H9 (cell line): ENCODE results near the gene ACP3. TPM values are rescaled to one million over a fixed set of nuclear protein-coding genes. Genes with fewer than 3 reads are reported as not detected.

ENCODE experiments used
- DNase-seq: peaks from one replicate; pipeline ENCODE4 v3.0.0-alpha.2; 2017
- H2AFZ ChIP-seq: one replicate; pipeline ENCODE4 v1.6.1; 2013; ENCODE audit warnings: mild to moderate bottlenecking, low read length, control low read depth, moderate library complexity
- H2AK5ac ChIP-seq: 2 replicates; pipeline ENCODE4 v1.6.1; 2013; ENCODE audit warnings: low read length, control low read depth, mixed read lengths; ENCODE audit not compliant: insufficient read length
- H2BK120ac ChIP-seq: one replicate; pipeline ENCODE4 v1.6.1; 2013; ENCODE audit warnings: low read depth, mild to moderate bottlenecking, low read length, control low read depth, inconsistent platforms; ENCODE audit not compliant: poor library complexity, severe bottlenecking
- H2BK12ac ChIP-seq: 2 replicates; pipeline ENCODE4 v1.6.1; 2013; ENCODE audit warnings: low read length, control low read depth, mixed read lengths, low read depth; ENCODE audit not compliant: insufficient read length
- H2BK15ac ChIP-seq: 2 replicates; pipeline ENCODE4 v1.6.1; 2013; ENCODE audit warnings: low read depth, low read length, control low read depth
- H2BK20ac ChIP-seq: one replicate; pipeline ENCODE4 v1.6.1; 2013; ENCODE audit warnings: low read depth, mild to moderate bottlenecking, low read length, control low read depth, inconsistent platforms; ENCODE audit not compliant: poor library complexity, severe bottlenecking
- H2BK5ac ChIP-seq: 2 replicates; pipeline ENCODE4 v1.6.1; 2013; ENCODE audit warnings: low read length, control low read depth, mixed read lengths; ENCODE audit not compliant: insufficient read length
- H3K14ac ChIP-seq: 2 replicates; pipeline ENCODE4 v1.6.1; 2013; ENCODE audit warnings: low read length, control low read depth; ENCODE audit not compliant: insufficient read depth
- H3K18ac ChIP-seq: 2 replicates; pipeline ENCODE4 v1.6.1; 2013; ENCODE audit warnings: low read depth, mild to moderate bottlenecking, mixed read lengths, low read length, control low read depth; ENCODE audit not compliant: insufficient read length
- H3K23ac ChIP-seq: 2 replicates; pipeline ENCODE4 v1.6.1; 2013; ENCODE audit warnings: low read length, control low read depth, mixed read lengths, low read depth; ENCODE audit not compliant: insufficient read length
- H3K23me2 ChIP-seq: 2 replicates; pipeline ENCODE4 v1.6.1; 2013; ENCODE audit warnings: low read depth, mild to moderate bottlenecking, mixed read lengths, low read length, control low read depth; ENCODE audit not compliant: insufficient read length, poor library complexity, severe bottlenecking
- H3K27ac ChIP-seq: 2 replicates; pipeline ENCODE4 v1.5.1; 2013; ENCODE audit warnings: low read length, control low read depth, mixed read lengths, low read depth; ENCODE audit not compliant: insufficient read length
- H3K27me3 ChIP-seq: 2 replicates; pipeline ENCODE4 v1.6.1; 2013; ENCODE audit warnings: low read length, control low read depth, inconsistent platforms; ENCODE audit not compliant: insufficient read depth
- H3K4ac ChIP-seq: 2 replicates; pipeline ENCODE4 v1.6.1; 2013; ENCODE audit warnings: low read depth, mild to moderate bottlenecking, control low read depth, inconsistent platforms, low read length, moderate library complexity
- H3K4me1 ChIP-seq: 2 replicates; pipeline ENCODE4 v1.6.1; 2013; ENCODE audit warnings: low read length, control low read depth, inconsistent platforms; ENCODE audit not compliant: insufficient read depth
- H3K4me2 ChIP-seq: 2 replicates; pipeline ENCODE4 v1.6.1; 2013; ENCODE audit warnings: low read length, control low read depth, mixed read lengths; ENCODE audit not compliant: insufficient read length, insufficient read depth
- H3K56ac ChIP-seq: 2 replicates; pipeline ENCODE4 v1.6.1; 2013; ENCODE audit warnings: low read depth, mild to moderate bottlenecking, mixed read lengths, low read length, control low read depth; ENCODE audit not compliant: insufficient read length
- H3K79me1 ChIP-seq: 2 replicates; pipeline ENCODE4 v1.6.1; 2013; ENCODE audit warnings: low read depth, mild to moderate bottlenecking, moderate library complexity, low read length, control low read depth, inconsistent platforms; ENCODE audit not compliant: insufficient read depth, poor library complexity, severe bottlenecking
- H3K79me2 ChIP-seq: 2 replicates; pipeline ENCODE4 v1.6.1; 2013; ENCODE audit warnings: low read length, control low read depth, inconsistent platforms; ENCODE audit not compliant: insufficient read depth
- H3K9ac ChIP-seq: 2 replicates; pipeline ENCODE4 v1.6.1; 2013; ENCODE audit warnings: low read length, control low read depth, mixed read lengths; ENCODE audit not compliant: insufficient read length; ENCODE audit errors: extremely low read depth
- H3K9me3 ChIP-seq: one replicate; pipeline ENCODE4 v1.6.1; 2013; ENCODE audit warnings: low read depth, low read length, inconsistent platforms; ENCODE audit not compliant: control insufficient read depth
- H3T11ph ChIP-seq: one replicate; pipeline ENCODE4 v1.6.1; 2013; ENCODE audit warnings: mild to moderate bottlenecking, low read length, control low read depth, inconsistent platforms
- H4K20me1 ChIP-seq: one replicate; pipeline ENCODE4 v1.6.1; 2013; ENCODE audit not compliant: control insufficient read depth, insufficient read length, insufficient read depth
- H4K5ac ChIP-seq: 2 replicates; pipeline ENCODE4 v1.6.1; 2013; ENCODE audit warnings: low read depth, mild to moderate bottlenecking, mixed read lengths, low read length, control low read depth; ENCODE audit not compliant: insufficient read length
- H4K8ac ChIP-seq: replicated peaks from 2 replicates; pipeline ENCODE4 v1.6.1; 2013; ENCODE audit warnings: low read length, control low read depth, mixed read lengths, low read depth; ENCODE audit not compliant: insufficient read length
- H4K91ac ChIP-seq: 2 replicates; pipeline ENCODE4 v1.6.1; 2013; ENCODE audit warnings: low read depth, mild to moderate bottlenecking, moderate library complexity, mixed read lengths, low read length, control low read depth; ENCODE audit not compliant: insufficient read length
- H3K27ac Mint-ChIP-seq, 3 experiments: 2 replicates in 2 of 3; 3 replicates in 1 of 3; pipeline ENCODE4 v1.8.0; 2020 to 2021; ENCODE audit warnings: mixed read lengths in 3 of 3, mild to moderate bottlenecking in 1 of 3, moderate library complexity in 1 of 3
- H3K27me3 Mint-ChIP-seq: 2 replicates; pipeline ENCODE4 v1.8.0; 2021; ENCODE audit warnings: low read depth, mild to moderate bottlenecking, moderate library complexity, mixed read lengths
- H3K36me3 Mint-ChIP-seq, 3 experiments: 2 replicates in 2 of 3; 3 replicates in 1 of 3; pipeline ENCODE4 v1.8.0; 2020 to 2021; ENCODE audit warnings: low read depth in 3 of 3, mixed read lengths in 3 of 3; ENCODE audit not compliant: insufficient read depth in 1 of 3
- H3K4me1 Mint-ChIP-seq, 2 experiments: 2 replicates each; pipeline ENCODE4 v1.8.0; 2020; ENCODE audit warnings: mixed read lengths in 2 of 2
- H3K4me3 Mint-ChIP-seq, 2 experiments: 2 replicates in 1 of 2; 3 replicates in 1 of 2; pipeline ENCODE4 v1.8.0; 2020 to 2021; ENCODE audit warnings: mild to moderate bottlenecking in 2 of 2, mixed read lengths in 2 of 2, moderate library complexity in 1 of 2
- H3K9me3 Mint-ChIP-seq, 2 experiments: 2 replicates in 1 of 2; 3 replicates in 1 of 2; pipeline ENCODE4 v1.8.0; 2020; ENCODE audit warnings: mild to moderate bottlenecking in 2 of 2, mixed read lengths in 2 of 2, moderate library complexity in 1 of 2
- WGBS: extraction: QIAGEN DNeasy Blood & Tissue Kit; methylation state at CpG from one replicate; pipeline ENCODE4 v1.1.7; 2013; ENCODE audit warnings: missing lambda C conversion rate, low lambda C conversion rate, mixed read lengths; ENCODE audit not compliant: insufficient read length; ENCODE audit errors: extremely low coverage; 5-methylcytosine and 5-hydroxymethylcytosine counted together
- total RNA-seq: library from RNA; stranded (reverse); gene quantifications from 2 replicates; pipeline ENCODE4 v1.2.1, GENCODE V29; 2021
- TF ChIP-seq, protein P1 (sequence below): fragments of 200-600 bp; sonication (generic); conservative IDR thresholded peaks from 3 replicates; pipeline ENCODE4 v1.8.0; 2021; ENCODE audit warnings: antibody characterized with exemption, mild to moderate bottlenecking

Gene ACP3
- total RNA-seq, 1 experiment from 2014 or later, result 0.17 TPM

DNA sequence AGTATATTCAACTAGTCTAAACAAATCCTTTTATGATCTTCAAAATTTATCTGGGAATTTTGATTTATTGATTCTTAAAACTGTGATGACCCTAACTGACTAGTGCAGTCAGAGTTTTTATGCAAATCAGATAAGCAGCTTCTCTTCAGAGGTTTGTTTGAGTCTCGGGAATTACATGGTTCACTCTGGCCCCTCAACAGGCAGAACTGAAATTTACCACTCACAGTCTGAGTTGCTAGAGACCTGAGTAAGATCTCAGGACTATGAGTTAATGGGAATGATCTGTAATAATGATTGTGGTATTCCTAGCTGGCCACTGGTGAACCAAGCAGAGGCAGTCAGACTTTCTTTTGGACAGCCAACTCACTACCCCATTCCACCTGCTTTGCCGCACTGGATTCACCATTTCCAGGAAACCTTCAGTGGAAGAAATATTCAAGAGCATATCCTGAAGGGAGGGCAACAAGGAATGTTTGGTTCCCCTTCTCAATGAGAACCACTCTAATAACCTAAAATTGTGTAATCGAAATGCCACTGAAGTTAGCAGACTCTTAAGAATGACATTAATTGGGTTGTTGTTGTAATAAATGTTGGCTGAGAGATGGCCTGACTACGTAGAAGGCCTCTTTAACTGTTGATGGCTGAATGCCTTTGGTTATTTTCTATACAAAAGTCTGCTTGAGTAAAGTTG is 88.5 kb downstream of the ACP3 start:
- Histone ChIP-seq H3K9ac (no peak overlapping the region), H3K18ac (no peak overlapping the region), H3T11ph (no peak overlapping the region), H2BK5ac (no peak overlapping the region), H4K5ac (no peak overlapping the region), H3K27me3 (no peaks in the 10 kb centered on the region), H3K79me1 (no peaks in the 10 kb centered on the region), H3K9me3 (no peaks in the 10 kb centered on the region), H4K8ac (no peak overlapping the region), H3K14ac (no peak overlapping the region), H3K23me2 (no peaks in the 10 kb centered on the region), H2BK15ac (no peak overlapping the region), H4K20me1 (no peaks in the 10 kb centered on the region), H3K79me2 (no peaks in the 10 kb centered on the region), H3K27ac (no peak overlapping the region), H3K23ac (no peak overlapping the region), H3K4me2 (no peak overlapping the region), H2BK20ac (no peak overlapping the region), H4K91ac (no peak overlapping the region), H2BK12ac (no peak overlapping the region), H3K4me1 (no peaks in the 10 kb centered on the region), H2AFZ (no peak overlapping the region), H2AK5ac (no peak overlapping the region), H2BK120ac (no peak overlapping the region), H3K4ac (no peak overlapping the region), H3K56ac (no peak overlapping the region)
- no peaks in the 10 kb centered on the region for H3K27me3 Mint-ChIP-seq
- H3K4me3 Mint-ChIP-seq, result no peak overlapping the region
- DNase-seq, result no peak
- no peaks in the 10 kb centered on the region for H3K9me3 Mint-ChIP-seq
- WGBS, result no CpG with 5 or more reads among the region's 4 CpGs
- no peaks in the 10 kb centered on the region for H3K4me1 Mint-ChIP-seq
- TF ChIP-seq, protein P1, sequence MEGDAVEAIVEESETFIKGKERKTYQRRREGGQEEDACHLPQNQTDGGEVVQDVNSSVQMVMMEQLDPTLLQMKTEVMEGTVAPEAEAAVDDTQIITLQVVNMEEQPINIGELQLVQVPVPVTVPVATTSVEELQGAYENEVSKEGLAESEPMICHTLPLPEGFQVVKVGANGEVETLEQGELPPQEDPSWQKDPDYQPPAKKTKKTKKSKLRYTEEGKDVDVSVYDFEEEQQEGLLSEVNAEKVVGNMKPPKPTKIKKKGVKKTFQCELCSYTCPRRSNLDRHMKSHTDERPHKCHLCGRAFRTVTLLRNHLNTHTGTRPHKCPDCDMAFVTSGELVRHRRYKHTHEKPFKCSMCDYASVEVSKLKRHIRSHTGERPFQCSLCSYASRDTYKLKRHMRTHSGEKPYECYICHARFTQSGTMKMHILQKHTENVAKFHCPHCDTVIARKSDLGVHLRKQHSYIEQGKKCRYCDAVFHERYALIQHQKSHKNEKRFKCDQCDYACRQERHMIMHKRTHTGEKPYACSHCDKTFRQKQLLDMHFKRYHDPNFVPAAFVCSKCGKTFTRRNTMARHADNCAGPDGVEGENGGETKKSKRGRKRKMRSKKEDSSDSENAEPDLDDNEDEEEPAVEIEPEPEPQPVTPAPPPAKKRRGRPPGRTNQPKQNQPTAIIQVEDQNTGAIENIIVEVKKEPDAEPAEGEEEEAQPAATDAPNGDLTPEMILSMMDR, result no peak
- H3K27ac Mint-ChIP-seq, result no peak overlapping the region
- H3K36me3 Mint-ChIP-seq, result no peaks in the 10 kb centered on the region
